HAP-1 (cell line): ENCODE results near the gene BPTF.
"Not testable (repeated sequence)": the region's sequence is repeated elsewhere in the genome, so short reads cannot be mapped to it uniquely, and the experiment has no call there.

Source experiments
- DNase-seq, 2 experiments: peaks; one replicate each; pipeline ENCODE4 v3.0.0-alpha.2; 2016 to 2020; ENCODE audit warnings: low spot score in 2 of 2
- H3K27me3 ChIP-seq: fragments of 250-450 bp; sonication (Bioruptor Pico); 2 replicates; pipeline ENCODE4 v1.5.1; 2020; ENCODE audit warnings: low read depth, mild to moderate bottlenecking, moderate library complexity
- H3K36me3 ChIP-seq: fragments of 250-450 bp; sonication (Bioruptor Pico); replicated peaks from 2 replicates; pipeline ENCODE4 v1.5.1; 2020; ENCODE audit warnings: mild to moderate bottlenecking
- H3K4me1 ChIP-seq: fragments of 250-450 bp; sonication (Bioruptor Pico); 2 replicates; pipeline ENCODE4 v1.5.1; 2020; ENCODE audit warnings: mild to moderate bottlenecking
- H3K4me3 ChIP-seq: fragments of 250-450 bp; sonication (Bioruptor Pico); 2 replicates; pipeline ENCODE4 v1.5.1; 2020; ENCODE audit warnings: mild to moderate bottlenecking, moderate library complexity
- H3K9me3 ChIP-seq: fragments of 250-450 bp; sonication (Bioruptor Pico); 2 replicates; pipeline ENCODE4 v1.5.1; 2020; ENCODE audit warnings: mild to moderate bottlenecking, moderate library complexity
- in situ Hi-C: fragments of 300-500 bp; cut with MboI; formaldehyde crosslinking; loops from 3 replicates; pipeline ENCODE4 v1.14.3; 2020; ENCODE audit warnings: low sequenced_read_pairs, inconsistent platforms, mixed read lengths

BPTF gene

GRCh38 chr17:67881083-67881482, 55.8 kb downstream of the BPTF start:
- Histone ChIP-seq H3K4me1 (peaks cover 4% of the 10 kb centered on the region; the same call in 1 of the 2 replicates), H3K36me3 (peaks cover 19% of the 10 kb centered on the region)
- in situ Hi-C loops = no loop called here

GRCh38 chr17:67884741-67885140, 59.4 kb downstream of the BPTF start:
- Histone ChIP-seq H3K4me1 (peaks cover 2% of the 10 kb centered on the region; the same call in 1 of the 2 replicates), H3K4me3 (no peak overlapping the region), H3K27me3 (no peaks in the 10 kb centered on the region), H3K9me3 (no peaks in the 10 kb centered on the region), H3K36me3 (peaks cover 16% of the 10 kb centered on the region)
- DNase-seq = no peak
- in situ Hi-C loops = no loop called here

More at GRCh38 chr17:67881083-67881482, 55.8 kb downstream of the BPTF start:
- Histone ChIP-seq H3K4me3 (no peak overlapping the region), H3K9me3 (no peaks in the 10 kb centered on the region), H3K27me3 (no peaks in the 10 kb centered on the region)
- DNase-seq = no peak

GRCh38 chr17:67891481-67892119, 66.3 kb downstream of the BPTF start:
- DNase-seq = no peak
- Histone ChIP-seq H3K9me3 (no peaks in the 10 kb centered on the region), H3K36me3 (peaks cover 23% of the 10 kb centered on the region), H3K27me3 (no peaks in the 10 kb centered on the region), H3K4me1 (no peaks in the 10 kb centered on the region), H3K4me3 (no peak overlapping the region)
- in situ Hi-C loops = no loop called here

DNA sequence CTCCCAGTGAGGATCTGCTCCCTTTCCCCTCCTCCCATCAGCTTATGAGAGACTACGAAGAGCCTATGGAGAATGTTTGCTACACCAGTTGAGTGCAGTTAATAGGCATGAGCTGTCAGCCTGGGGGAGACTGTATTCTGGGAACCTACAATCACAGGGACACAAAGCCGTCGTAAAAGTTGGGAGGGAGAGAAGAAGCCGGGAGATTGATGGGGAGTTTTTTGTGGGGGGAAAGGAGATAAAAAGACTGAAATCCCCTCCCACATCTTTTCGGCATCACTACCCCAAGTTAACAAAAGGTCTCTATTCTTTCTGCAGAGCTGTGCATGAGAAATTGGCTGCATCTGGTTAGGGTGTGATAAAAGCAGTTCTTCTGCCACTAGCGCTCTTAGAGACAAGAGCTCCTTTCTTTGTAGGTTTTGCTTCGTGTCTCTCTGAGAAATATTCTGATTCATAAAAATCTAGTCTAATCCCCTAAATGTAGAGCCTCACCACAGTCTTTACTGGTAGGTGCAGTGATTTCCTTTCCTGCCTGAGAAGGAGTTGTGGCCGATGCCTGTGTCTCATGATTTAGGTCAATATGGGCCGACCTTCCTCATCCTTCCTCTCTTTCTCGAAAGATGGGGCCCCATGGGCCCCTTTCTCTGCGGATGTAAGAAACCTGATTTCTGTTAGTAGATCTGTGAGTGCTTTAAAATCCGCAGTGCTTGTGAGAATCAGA, 77.4 kb downstream of the BPTF start:
- in situ Hi-C loops = no loop called here
- Histone ChIP-seq H3K36me3 (peaks cover 48% of the 10 kb centered on the region), H3K4me3 (no peak overlapping the region), H3K27me3 (no peaks in the 10 kb centered on the region), H3K4me1 (no peaks in the 10 kb centered on the region), H3K9me3 (no peaks in the 10 kb centered on the region)
- peak in 1 of 2 experiments; percentile 18 for DNase-seq

GRCh38 chr17:67905298-67905697, 80.0 kb downstream of the BPTF start:
- H3K4me1 ChIP-seq, H3K4me3 ChIP-seq, H3K9me3 ChIP-seq, in situ Hi-C loops, DNase-seq, H3K27me3 ChIP-seq: not testable (repeated sequence)
- H3K36me3 ChIP-seq = peaks cover 51% of the 10 kb centered on the region

- in situ Hi-C loops, H3K9me3 ChIP-seq, H3K4me3 ChIP-seq, DNase-seq, H3K4me1 ChIP-seq, H3K27me3 ChIP-seq: not testable (repeated sequence)
- H3K36me3 ChIP-seq = peaks cover 64% of the 10 kb centered on the region
Measured at GRCh38 chr17:67910117-67910803, 85.0 kb downstream of the BPTF start.

DNA sequence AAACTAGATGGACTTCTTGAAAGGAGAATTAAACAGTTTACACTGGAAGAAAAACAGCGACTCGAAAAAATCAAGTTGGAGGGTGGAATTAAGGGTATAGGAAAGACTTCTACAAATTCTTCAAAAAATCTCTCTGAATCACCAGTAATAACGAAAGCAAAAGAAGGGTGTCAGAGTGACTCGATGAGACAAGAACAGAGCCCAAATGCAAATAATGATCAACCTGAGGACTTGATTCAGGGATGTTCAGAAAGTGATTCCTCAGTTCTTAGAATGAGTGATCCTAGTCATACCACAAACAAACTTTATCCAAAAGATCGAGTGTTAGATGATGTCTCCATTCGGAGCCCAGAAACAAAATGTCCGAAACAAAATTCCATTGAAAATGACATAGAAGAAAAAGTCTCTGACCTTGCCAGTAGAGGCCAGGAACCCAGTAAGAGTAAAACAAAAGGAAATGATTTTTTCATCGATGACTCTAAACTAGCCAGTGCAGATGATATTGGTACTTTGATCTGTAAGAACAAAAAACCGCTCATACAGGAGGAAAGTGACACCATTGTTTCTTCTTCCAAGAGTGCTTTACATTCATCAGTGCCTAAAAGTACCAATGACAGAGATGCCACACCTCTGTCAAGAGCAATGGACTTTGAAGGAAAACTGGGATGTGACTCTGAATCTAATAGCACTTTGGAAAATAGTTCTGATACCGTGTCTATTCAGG, 85.9 kb downstream of the BPTF start:
- DNase-seq = no peak
- Histone ChIP-seq H3K4me1 (no peaks in the 10 kb centered on the region), H3K9me3 (no peaks in the 10 kb centered on the region), H3K27me3 (no peaks in the 10 kb centered on the region), H3K4me3 (no peak overlapping the region), H3K36me3 (peaks cover 65% of the 10 kb centered on the region)
- in situ Hi-C loops = no loop called here

DNA sequence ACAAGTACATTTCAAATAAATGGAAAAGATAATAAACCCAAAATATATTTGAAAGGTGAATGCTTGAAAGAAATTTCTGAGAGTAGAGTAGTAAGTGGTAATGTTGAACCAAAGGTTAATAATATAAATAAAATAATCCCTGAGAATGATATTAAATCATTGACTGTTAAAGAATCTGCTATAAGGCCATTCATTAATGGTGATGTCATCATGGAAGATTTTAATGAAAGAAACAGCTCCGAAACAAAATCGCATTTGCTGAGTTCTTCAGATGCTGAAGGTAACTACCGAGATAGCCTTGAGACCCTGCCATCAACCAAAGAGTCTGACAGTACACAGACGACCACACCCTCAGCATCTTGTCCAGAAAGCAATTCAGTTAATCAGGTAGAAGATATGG, 86.8 kb downstream of the BPTF start:
- Histone ChIP-seq H3K4me3 (no peak overlapping the region), H3K27me3 (no peaks in the 10 kb centered on the region), H3K4me1 (no peaks in the 10 kb centered on the region), H3K36me3 (peaks cover 62% of the 10 kb centered on the region), H3K9me3 (no peaks in the 10 kb centered on the region)
- in situ Hi-C loops = no loop called here
- DNase-seq = no peak

- H3K4me1 ChIP-seq = no peaks in the 10 kb centered on the region
- no peaks in the 10 kb centered on the region for H3K27me3 ChIP-seq
- DNase-seq = no peak
- in situ Hi-C loops = no loop called here
- H3K9me3 ChIP-seq = no peaks in the 10 kb centered on the region
- H3K36me3 ChIP-seq = peaks cover 59% of the 10 kb centered on the region
- H3K4me3 ChIP-seq = no peak overlapping the region
Measured at GRCh38 chr17:67912656-67913055, 87.4 kb downstream of the BPTF start.

DNA sequence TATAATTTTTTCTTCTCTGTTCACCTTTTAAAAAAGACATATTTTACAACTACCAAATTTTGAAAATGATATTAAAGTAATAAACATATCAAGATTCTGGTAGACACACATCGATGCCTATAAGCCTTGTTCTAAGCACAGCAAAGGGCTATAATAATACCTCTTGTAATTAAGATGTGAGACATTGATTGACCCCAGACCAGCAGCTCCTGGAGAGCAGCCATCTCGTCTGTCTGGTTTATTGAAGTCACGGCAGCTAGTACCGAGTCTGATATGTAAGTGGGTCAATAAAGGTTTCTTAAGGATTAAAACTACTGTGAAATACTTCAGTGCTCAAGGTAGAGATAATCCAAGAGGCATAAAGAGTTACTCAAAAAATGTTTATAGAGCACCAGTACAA, 94.9 kb downstream of the BPTF start:
- DNase-seq = no peak
- Histone ChIP-seq H3K4me3 (no peak overlapping the region), H3K4me1 (no peaks in the 10 kb centered on the region), H3K36me3 (peaks cover 53% of the 10 kb centered on the region), H3K9me3 (no peaks in the 10 kb centered on the region), H3K27me3 (no peaks in the 10 kb centered on the region)
- in situ Hi-C loops = no loop called here

- H3K9me3 ChIP-seq = no peaks in the 10 kb centered on the region
- no peak overlapping the region for H3K4me3 ChIP-seq
- no peaks in the 10 kb centered on the region for H3K4me1 ChIP-seq
- H3K27me3 ChIP-seq = no peaks in the 10 kb centered on the region
- DNase-seq = no peak
- in situ Hi-C loops = no loop called here
- H3K36me3 ChIP-seq = peaks cover 63% of the 10 kb centered on the region
Measured at GRCh38 chr17:67922503-67922902, 97.2 kb downstream of the BPTF start.

DNA sequence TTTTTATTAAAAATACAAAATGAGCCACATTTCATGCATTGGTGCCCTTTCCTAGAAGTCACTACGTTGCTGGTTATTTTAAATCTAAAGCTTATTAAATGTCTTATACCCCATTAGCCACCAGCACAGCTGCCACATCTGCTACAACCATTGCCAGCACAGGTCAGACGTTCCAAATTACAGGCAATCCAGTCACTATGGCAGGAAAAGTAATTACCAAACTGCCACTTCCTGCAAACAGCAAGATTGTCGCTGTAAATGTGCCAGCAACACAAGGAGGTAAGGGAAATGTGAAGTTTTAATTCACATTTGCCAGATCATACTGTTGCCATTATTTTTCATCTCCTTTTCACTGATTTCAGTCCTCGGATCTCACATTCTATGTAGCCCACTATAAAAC, 103.5 kb downstream of the BPTF start:
- H3K36me3 ChIP-seq = peaks cover 88% of the 10 kb centered on the region
- H3K4me1 ChIP-seq, DNase-seq, H3K4me3 ChIP-seq, in situ Hi-C loops, H3K9me3 ChIP-seq, H3K27me3 ChIP-seq: not testable (repeated sequence)

DNA sequence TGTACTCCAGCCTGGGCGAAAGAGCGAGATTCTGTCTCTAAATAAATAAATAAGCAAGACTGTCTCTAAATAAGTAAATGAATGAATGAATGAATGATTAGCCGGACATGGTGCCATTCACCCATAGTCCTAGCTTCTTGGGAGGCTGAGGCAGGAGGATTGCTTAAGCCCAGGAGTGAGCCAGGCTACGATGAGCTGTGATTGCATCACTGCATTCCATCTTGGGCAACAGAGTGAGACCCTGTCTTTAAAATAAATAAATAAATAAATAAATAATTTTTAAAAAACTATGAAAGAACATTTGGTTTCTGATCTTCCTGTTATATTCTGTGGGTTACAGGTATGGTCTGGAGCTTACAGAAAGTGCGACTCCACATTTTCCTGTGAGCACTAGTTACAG, 105.9 kb downstream of the BPTF start:
- H3K36me3 ChIP-seq = peaks cover 81% of the 10 kb centered on the region
- H3K4me1 ChIP-seq = no peaks in the 10 kb centered on the region
- no peaks in the 10 kb centered on the region for H3K27me3 ChIP-seq
- no peaks in the 10 kb centered on the region for H3K9me3 ChIP-seq
- DNase-seq = no peak
- in situ Hi-C loops = no loop called here
- no peak overlapping the region for H3K4me3 ChIP-seq

DNA sequence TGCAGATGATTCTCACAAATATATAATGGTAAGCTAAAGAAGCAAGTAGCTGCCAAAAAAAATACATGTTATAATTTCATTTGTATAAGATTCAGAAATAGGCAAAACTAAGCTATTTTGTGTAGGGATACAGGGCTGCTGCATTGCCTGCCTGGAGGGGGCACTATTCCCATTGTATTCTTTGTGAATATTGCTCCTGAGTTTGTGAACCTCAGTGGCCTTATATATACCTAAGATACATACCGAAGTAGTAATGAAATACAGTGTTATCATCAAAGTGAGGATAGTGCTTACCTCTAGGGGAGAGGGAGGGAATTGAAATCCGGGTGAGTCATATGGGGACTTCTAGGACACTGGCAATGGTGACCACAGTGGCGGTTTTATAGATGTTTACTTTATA, 117.5 kb downstream of the BPTF start:
- Histone ChIP-seq H3K36me3 (peaks cover 84% of the 10 kb centered on the region), H3K9me3 (no peaks in the 10 kb centered on the region), H3K4me1 (no peaks in the 10 kb centered on the region), H3K4me3 (no peak overlapping the region), H3K27me3 (no peaks in the 10 kb centered on the region)
- peak in 1 of 2 experiments; percentile 31 for DNase-seq
- in situ Hi-C loops = no loop called here
